Measurements from ENCODE around the gene NACAD. TPM values are rescaled to one million over a fixed set of nuclear protein-coding genes. Genes with fewer than 3 reads are reported as not detected.

NACAD gene
- 1.7 TPM in 2 replicates for total RNA-seq

GRCh38 chr7:45088821-45089340, at the start of gene NACAD:
Gene NACAD, minus strand, starts transcription at chr7:45088969. Its CDS starts 75 bp downstream, at chr7:45088894.

GRCh38 chr7:45111298-45112223, 22.8 kb upstream of the NACAD start, which contains the start of gene TBRG4:
Gene TBRG4, minus strand, starts transcription at chr7:45111697. Its CDS starts 2,460 bp downstream, at chr7:45109237.

Other genes starting within 250 kb of the NACAD start
- gene H2AZ2, start 240.9 kb downstream of the NACAD start, total RNA-seq = 80.1 and 89.7 TPM in 2 replicates
- 12.5 and 15.1 TPM in 2 replicates for gene PURB, start 203.4 kb downstream of the NACAD start, total RNA-seq
- not detected in 2 replicates for gene MYO1G, start 110.0 kb downstream of the NACAD start, total RNA-seq
- 35.7 and 39.7 TPM in 2 replicates for gene CCM2, start 88.8 kb downstream of the NACAD start, total RNA-seq
- gene TBRG4, start 22.7 kb upstream of the NACAD start, total RNA-seq = 27.6 and 30.0 TPM in 2 replicates
- gene RAMP3, start 68.8 kb upstream of the NACAD start, total RNA-seq = not detected in 2 replicates

All from cardiac ventricle fibroblast (primary cell).